Inflammatory macrophage treated with lipopolysaccharide for 4 hours (primary cell): Measurements from ENCODE around the gene TRABD2B.

Source experiments
- DNase-seq: peaks from one replicate; pipeline ENCODE4 v3.0.0-alpha.2; 2020

The TRABD2B gene

GRCh38 chr1:47745715-47746609 lies 251.2 kb downstream of the TRABD2B start:
- DNase-seq: no peak

- no peak for DNase-seq
Measured at GRCh38 chr1:47742890-47743760, 254.1 kb downstream of the TRABD2B start.

- no peak for DNase-seq
Measured at GRCh38 chr1:47738560-47739182, 258.5 kb downstream of the TRABD2B start.

GRCh38 chr1:47732489-47732888 lies 264.7 kb downstream of the TRABD2B start:
- DNase-seq: no peak

- DNase-seq: no peak
Measured at GRCh38 chr1:47731730-47732129, 265.5 kb downstream of the TRABD2B start.

GRCh38 chr1:47729685-47730084 lies 267.5 kb downstream of the TRABD2B start:
- no peak for DNase-seq

GRCh38 chr1:47727697-47728085 lies 269.5 kb downstream of the TRABD2B start:
- no peak for DNase-seq

GRCh38 chr1:47727051-47727696 lies 270.0 kb downstream of the TRABD2B start:
- DNase-seq: peak; percentile 51

GRCh38 chr1:47725992-47726855 lies 271.0 kb downstream of the TRABD2B start:
- DNase-seq: peak; percentile 65

GRCh38 chr1:47725511-47725991 lies 271.6 kb downstream of the TRABD2B start:
- peak; percentile 12 for DNase-seq

GRCh38 chr1:47725000-47725473 lies 272.1 kb downstream of the TRABD2B start:
- no peak for DNase-seq

- no peak for DNase-seq
Measured at GRCh38 chr1:47724432-47724999, 272.7 kb downstream of the TRABD2B start.

GRCh38 chr1:47722909-47723580 lies 274.1 kb downstream of the TRABD2B start:
- DNase-seq: no peak

- DNase-seq: no peak
Measured at GRCh38 chr1:47722101-47722500, 275.1 kb downstream of the TRABD2B start.

- DNase-seq: no peak
Measured at GRCh38 chr1:47720111-47720510, 277.1 kb downstream of the TRABD2B start.

- DNase-seq: no peak
Measured at GRCh38 chr1:47717341-47717740, 279.8 kb downstream of the TRABD2B start.

- no peak for DNase-seq
Measured at GRCh38 chr1:47713975-47714767, 283.0 kb downstream of the TRABD2B start.

- no peak for DNase-seq
Measured at GRCh38 chr1:47713333-47713953, 283.7 kb downstream of the TRABD2B start.
